Thoracic aorta (tissue), 2 donors: ENCODE measurements around the gene LSM11. TPM values are rescaled to one million over a fixed set of nuclear protein-coding genes. Genes with fewer than 3 reads are reported as not detected.

Experiments used
- ATAC-seq: fragments of 150-250 bp; one replicate; pipeline ENCODE4 v1.8.0; 2017; ENCODE audit warnings: low read depth; ENCODE audit not compliant: insufficient number of reproducible peaks, low FRiP score
- DNase-seq: peaks from one replicate; pipeline ENCODE4 v3.0.0-alpha.2; 2020; ENCODE audit warnings: low spot score
- H3K27ac ChIP-seq, 2 donors: fragments of 200-600 bp; sonication (generic); 1 replicate in 1 of 2; 2 replicates in 1 of 2; pipeline ENCODE4 v1.5.1; 2016; ENCODE audit warnings: mild to moderate bottlenecking in 2 of 2, moderate library complexity in 2 of 2
- H3K27me3 ChIP-seq: fragments of 200-600 bp; sonication (generic); replicated peaks from 2 replicates; pipeline ENCODE4 v1.6.0; 2016; ENCODE audit warnings: mild to moderate bottlenecking; ENCODE audit not compliant: insufficient read depth
- H3K36me3 ChIP-seq: fragments of 200-600 bp; sonication (generic); one replicate; pipeline ENCODE4 v1.5.1; 2016
- H3K4me1 ChIP-seq, 2 donors: fragments of 200-600 bp; sonication (generic); 1 replicate in 1 of 2; 2 replicates in 1 of 2; pipeline versions ENCODE4 v1.5.1 to v1.6.0; 2016; ENCODE audit warnings: low read depth in 2 of 2, mild to moderate bottlenecking in 1 of 2; ENCODE audit not compliant: control insufficient read depth in 1 of 2
- H3K4me3 ChIP-seq: fragments of 200-600 bp; sonication (generic); 2 replicates; pipeline ENCODE4 v1.5.1; 2016; ENCODE audit warnings: mild to moderate bottlenecking
- H3K9me3 ChIP-seq: fragments of 200-600 bp; sonication (generic); 2 replicates; pipeline ENCODE4 v1.5.1; 2016
- CTCF ChIP-seq: fragments of 200-600 bp; sonication (generic); IDR thresholded peaks from one replicate; pipeline ENCODE4 v1.5.1; 2019; ENCODE audit warnings: antibody characterized with exemption
- total RNA-seq, 2 donors: library from RNA; depleted of rRNA; stranded (reverse); fragments of >200 nt; gene quantifications; one replicate each; pipeline versions ENCODE4 v1.1.0 to v1.2.3, GENCODE V29; 2016

Gene LSM11
- total RNA-seq, 2 donors from 2014 or later, result 5.3 to 6.8 TPM

DNA sequence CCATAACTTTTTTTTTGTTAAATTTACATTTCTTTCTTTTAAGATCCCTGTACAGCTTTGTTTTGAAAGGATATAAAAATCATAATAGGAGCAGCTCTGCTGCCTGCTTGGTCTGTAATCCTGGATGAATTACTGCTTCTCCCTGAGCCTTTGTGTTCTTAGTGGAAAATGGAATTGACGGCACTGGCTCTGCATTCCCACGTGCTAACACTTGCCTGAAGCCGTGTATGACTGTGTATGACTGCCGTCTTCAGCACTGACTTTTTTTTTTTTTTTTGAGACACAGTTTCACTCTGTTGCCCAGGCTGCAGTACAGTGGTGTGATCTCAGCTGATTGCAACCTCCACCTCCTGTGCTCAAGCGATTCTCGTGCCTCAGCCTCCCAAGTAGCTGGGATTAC lies 7.5 kb upstream of the LSM11 start:
- Histone ChIP-seq H3K9me3 (no peaks in the 10 kb centered on the region), H3K4me3 (no peak overlapping the region), H3K36me3 (peaks cover 8% of the 10 kb centered on the region), H3K27ac (no peak overlapping the region), H3K4me1 (peaks cover 3 to 4% of the 10 kb centered on the region in 2 donors), H3K27me3 (no peaks in the 10 kb centered on the region)
- ATAC-seq (no peak), DNase-seq (no peak)
- TF ChIP-seq CTCF, result no peak

- Histone ChIP-seq H3K36me3 (peaks cover 8% of the 10 kb centered on the region), H3K27me3 (no peaks in the 10 kb centered on the region), H3K4me1 (peaks cover 0 to 5% of the 10 kb centered on the region in 2 donors), H3K27ac (no peak overlapping the region), H3K9me3 (no peaks in the 10 kb centered on the region), H3K4me3 (no peak overlapping the region)
- DNase-seq (no peak), ATAC-seq (no peak)
- no peak for TF ChIP-seq CTCF
Observed at GRCh38 chr5:157739388-157740228, 3.9 kb upstream of the LSM11 start.

GRCh38 chr5:157740229-157740610 lies 3.3 kb upstream of the LSM11 start:
- no peak overlapping the region for H3K27ac ChIP-seq
- no peak for TF ChIP-seq CTCF
- peaks cover 4 to 11% of the 10 kb centered on the region in 2 donors for H3K4me1 ChIP-seq
- DNase-seq (no peak), ATAC-seq (no peak)
- H3K36me3 ChIP-seq, result peaks cover 8% of the 10 kb centered on the region
- H3K4me3 ChIP-seq, result no peak overlapping the region
- H3K9me3 ChIP-seq, result no peaks in the 10 kb centered on the region
- H3K27me3 ChIP-seq, result no peaks in the 10 kb centered on the region

DNA sequence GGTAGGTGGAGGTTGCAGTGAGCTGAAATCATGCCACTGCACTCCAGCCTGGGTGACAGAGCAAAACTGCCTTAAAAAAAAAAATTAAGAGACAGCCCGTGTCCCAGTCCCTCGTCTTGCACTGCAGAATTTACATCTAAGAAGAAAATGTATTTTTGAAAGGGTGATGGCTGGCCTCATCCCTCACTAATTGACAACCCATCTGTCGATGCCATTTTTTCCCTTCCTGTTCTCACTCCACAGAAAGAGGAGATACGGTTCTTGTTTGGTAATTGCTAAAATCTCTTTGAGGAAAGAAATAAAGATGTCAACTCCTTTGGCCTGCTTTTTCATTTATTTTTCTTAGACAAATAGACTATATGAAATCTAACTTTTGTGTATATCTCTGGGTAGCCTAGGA lies 2.4 kb upstream of the LSM11 start:
- DNase-seq, result no peak
- no peaks in the 10 kb centered on the region for H3K9me3 ChIP-seq
- H3K4me1 ChIP-seq, result peaks cover 4 to 17% of the 10 kb centered on the region in 2 donors
- no peak for ATAC-seq
- H3K27ac ChIP-seq, result no peak overlapping the region
- H3K36me3 ChIP-seq, result peaks cover 8% of the 10 kb centered on the region
- H3K27me3 ChIP-seq, result no peaks in the 10 kb centered on the region
- no peak overlapping the region for H3K4me3 ChIP-seq
- TF ChIP-seq CTCF, result no peak

- Histone ChIP-seq H3K9me3 (no peaks in the 10 kb centered on the region), H3K27ac (no peak overlapping the region), H3K4me3 (peak overlapping the region; percentile 89), H3K36me3 (no peaks in the 10 kb centered on the region), H3K27me3 (no peaks in the 10 kb centered on the region), H3K4me1 (peaks cover 7 to 28% of the 10 kb centered on the region in 2 donors)
- no peak for DNase-seq
- peak; percentile 15 for ATAC-seq
- TF ChIP-seq CTCF, result no peak
Observed at GRCh38 chr5:157744051-157745011, 819 bp downstream of the LSM11 start.
